ENCODE measurements around the gene DENND5B. TPM values are rescaled to one million over a fixed set of nuclear protein-coding genes. Genes with fewer than 3 reads are reported as not detected.
"Not testable (repeated sequence)": the region's sequence is repeated elsewhere in the genome, so short reads cannot be mapped to it uniquely, and the experiment has no call there.

The DENND5B gene
- total RNA-seq, 6 experiments from 2014 or later: 12.6 to 18.4 (median 16.6) TPM

GRCh38 chr12:31574803-31575575 is 15.9 kb downstream of the DENND5B start:
- Histone ChIP-seq H3K36me3 (no peaks in the 10 kb centered on the region), H3K27me3 (no peaks in the 10 kb centered on the region), H3K4me1 (peaks cover 0 to 31% (median 7%) of the 10 kb centered on the region in 4 donors), H3K9me3 (no peaks in the 10 kb centered on the region), H3K4me3 (no peak overlapping the region), H3K27ac (no peak overlapping the region)
- 18% methylated on average over 2 of the region's 2 CpGs for WGBS (ENCODE audit: insufficient coverage, low coverage, low lambda C conversion rate, missing lambda C conversion rate)
- TF ChIP-seq POLR2A (IDR thresholded peaks at IDR 0.05) (no peak), CTCF (IDR thresholded peaks at IDR 0.05) (no peak)
- ATAC-seq (peak; percentile 14 to 63 (median 38)), DNase-seq (no peak)
- intact Hi-C loops (cut with DNase I): no loop called here

- peaks cover 0 to 31% (median 7%) of the 10 kb centered on the region in 4 donors for H3K4me1 ChIP-seq
- ATAC-seq; DNase-seq; H3K27ac ChIP-seq; H3K4me3 ChIP-seq; H3K9me3 ChIP-seq; H3K36me3 ChIP-seq; intact Hi-C loops (cut with DNase I); H3K27me3 ChIP-seq: not testable (repeated sequence)
- 86% methylated on average over 7 of the region's 7 CpGs for WGBS (ENCODE audit: insufficient coverage, low coverage, low lambda C conversion rate, missing lambda C conversion rate)
These were observed 16.6 kb downstream of the DENND5B start for GRCh38 chr12:31574367-31574766.

- H3K4me3 ChIP-seq: no peak overlapping the region
- peaks cover 0 to 31% (median 7%) of the 10 kb centered on the region in 4 donors for H3K4me1 ChIP-seq
- intact Hi-C loops (cut with DNase I): no loop called here
- H3K36me3 ChIP-seq: no peaks in the 10 kb centered on the region
- ATAC-seq (peak in 1 of 4 donors; percentile 53), DNase-seq (no peak)
- H3K27ac ChIP-seq: no peak overlapping the region
- H3K27me3 ChIP-seq: no peaks in the 10 kb centered on the region
- 88% methylated on average over 3 of the region's 3 CpGs for WGBS (ENCODE audit: insufficient coverage, low coverage, low lambda C conversion rate, missing lambda C conversion rate)
- TF ChIP-seq POLR2A (IDR thresholded peaks at IDR 0.05) (no peak), CTCF (IDR thresholded peaks at IDR 0.05) (no peak)
- no peaks in the 10 kb centered on the region for H3K9me3 ChIP-seq
These were observed 17.9 kb downstream of the DENND5B start for GRCh38 chr12:31572900-31573600.

GRCh38 chr12:31570880-31571279 is 20.1 kb downstream of the DENND5B start:
- DNase-seq: no peak
- intact Hi-C loops (cut with DNase I): no loop called here
- H3K27ac ChIP-seq: no peak overlapping the region
- TF ChIP-seq POLR2A (IDR thresholded peaks at IDR 0.05) (no peak), CTCF (IDR thresholded peaks at IDR 0.05) (no peak)
- H3K36me3 ChIP-seq: no peaks in the 10 kb centered on the region
- no peak overlapping the region for H3K4me3 ChIP-seq
- ATAC-seq: peak; percentile 60 to 71 (median 62)
- no peaks in the 10 kb centered on the region for H3K27me3 ChIP-seq
- WGBS (ENCODE audit: insufficient coverage, low coverage, low lambda C conversion rate, missing lambda C conversion rate): 64% methylated on average over 5 of the region's 5 CpGs
- H3K9me3 ChIP-seq: no peaks in the 10 kb centered on the region
- H3K4me1 ChIP-seq: peaks cover 0 to 31% (median 7%) of the 10 kb centered on the region in 4 donors

- H3K4me1 ChIP-seq: peaks cover 0 to 29% (median 7%) of the 10 kb centered on the region in 4 donors
- H3K36me3 ChIP-seq; H3K27me3 ChIP-seq; intact Hi-C loops (cut with DNase I); H3K4me3 ChIP-seq; DNase-seq; H3K27ac ChIP-seq; ATAC-seq; H3K9me3 ChIP-seq: not testable (repeated sequence)
- 85% methylated on average over 2 of the region's 2 CpGs for WGBS (ENCODE audit: insufficient coverage, low coverage, low lambda C conversion rate, missing lambda C conversion rate)
These were observed 21.4 kb downstream of the DENND5B start for GRCh38 chr12:31569517-31569916.

Data from right lobe of liver (tissue), 6 donors.